ENCODE data around the gene NAT10.
A peak's percentile ranks its signal among the peaks of the same experiment; 100 is the strongest.

The NAT10 gene

DNA sequence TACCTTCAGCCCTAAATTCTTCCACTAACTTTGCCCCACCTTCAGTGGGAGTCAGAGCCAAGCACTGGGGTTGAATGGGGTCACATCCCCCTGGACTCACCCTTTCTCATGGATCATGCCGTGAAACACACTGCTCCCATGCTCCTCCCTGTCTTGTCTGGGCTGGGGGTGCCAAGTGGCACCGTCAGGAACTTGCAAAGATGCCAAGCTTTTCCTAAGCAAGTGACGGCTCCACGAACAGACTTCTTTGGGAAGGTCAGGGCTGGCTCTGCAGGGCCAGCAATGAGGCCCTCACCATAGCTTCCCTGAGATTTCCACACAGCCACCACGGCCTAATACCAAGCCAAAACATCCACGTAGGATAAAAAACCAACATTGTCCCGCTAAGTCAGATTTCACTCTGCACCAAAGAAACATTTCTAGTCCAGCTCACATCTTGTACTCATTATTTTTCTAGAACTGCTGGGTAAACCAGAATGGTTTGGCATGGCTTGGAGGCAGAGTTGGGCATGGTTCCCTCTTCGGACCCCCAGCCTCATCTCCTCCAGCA, 76.5 kb downstream of the NAT10 start:
- Histone ChIP-seq H3K27ac (ENCODE audit: low read depth, low read length) (no peak overlapping the region), H3K4me3 (ENCODE audit: low read depth, low read length) (no peak overlapping the region), H3K36me3 (ENCODE audit: control insufficient read depth, insufficient read depth, low read length) (no peaks in the 10 kb centered on the region), H3K4me1 (ENCODE audit: control insufficient read depth, insufficient read depth, low read length) (peaks cover 13% of the 10 kb centered on the region), H3K9me3 (ENCODE audit: control insufficient read depth, insufficient read depth, low read length) (no peaks in the 10 kb centered on the region), H3K27me3 (ENCODE audit: control insufficient read depth, insufficient read depth, low read length) (no peaks in the 10 kb centered on the region), H3K9ac (ENCODE audit: low read depth, low read length) (no peak overlapping the region)

GRCh38 chr11:34182425-34182824, 77.0 kb downstream of the NAT10 start:
- H3K9ac ChIP-seq (ENCODE audit: low read depth, low read length) = no peak overlapping the region
- H3K4me3 ChIP-seq (ENCODE audit: low read depth, low read length) = no peak overlapping the region
- no peak overlapping the region for H3K27ac ChIP-seq (ENCODE audit: low read depth, low read length)
- H3K4me1 ChIP-seq (ENCODE audit: control insufficient read depth, insufficient read depth, low read length) = peaks cover 17% of the 10 kb centered on the region
- H3K9me3 ChIP-seq (ENCODE audit: control insufficient read depth, insufficient read depth, low read length) = no peaks in the 10 kb centered on the region
- H3K36me3 ChIP-seq (ENCODE audit: control insufficient read depth, insufficient read depth, low read length) = no peaks in the 10 kb centered on the region
- H3K27me3 ChIP-seq (ENCODE audit: control insufficient read depth, insufficient read depth, low read length) = no peaks in the 10 kb centered on the region

GRCh38 chr11:34182921-34183685, 77.7 kb downstream of the NAT10 start:
- no peaks in the 10 kb centered on the region for H3K27me3 ChIP-seq (ENCODE audit: control insufficient read depth, insufficient read depth, low read length)
- peaks cover 19% of the 10 kb centered on the region for H3K4me1 ChIP-seq (ENCODE audit: control insufficient read depth, insufficient read depth, low read length)
- no peak overlapping the region for H3K4me3 ChIP-seq (ENCODE audit: low read depth, low read length)
- no peak overlapping the region for H3K9ac ChIP-seq (ENCODE audit: low read depth, low read length)
- no peak overlapping the region for H3K27ac ChIP-seq (ENCODE audit: low read depth, low read length)
- H3K9me3 ChIP-seq (ENCODE audit: control insufficient read depth, insufficient read depth, low read length) = no peaks in the 10 kb centered on the region
- no peaks in the 10 kb centered on the region for H3K36me3 ChIP-seq (ENCODE audit: control insufficient read depth, insufficient read depth, low read length)

- Histone ChIP-seq H3K9ac (ENCODE audit: low read depth, low read length) (no peak overlapping the region), H3K36me3 (ENCODE audit: control insufficient read depth, insufficient read depth, low read length) (no peaks in the 10 kb centered on the region), H3K27me3 (ENCODE audit: control insufficient read depth, insufficient read depth, low read length) (no peaks in the 10 kb centered on the region), H3K4me3 (ENCODE audit: low read depth, low read length) (no peak overlapping the region), H3K9me3 (ENCODE audit: control insufficient read depth, insufficient read depth, low read length) (no peaks in the 10 kb centered on the region), H3K27ac (ENCODE audit: low read depth, low read length) (no peak overlapping the region), H3K4me1 (ENCODE audit: control insufficient read depth, insufficient read depth, low read length) (peaks cover 27% of the 10 kb centered on the region)
Measured at GRCh38 chr11:34183848-34184391, 78.5 kb downstream of the NAT10 start.

- Histone ChIP-seq H3K27ac (ENCODE audit: low read depth, low read length) (no peak overlapping the region), H3K36me3 (ENCODE audit: control insufficient read depth, insufficient read depth, low read length) (no peaks in the 10 kb centered on the region), H3K9ac (ENCODE audit: low read depth, low read length) (no peak overlapping the region), H3K27me3 (ENCODE audit: control insufficient read depth, insufficient read depth, low read length) (no peaks in the 10 kb centered on the region), H3K9me3 (ENCODE audit: control insufficient read depth, insufficient read depth, low read length) (no peaks in the 10 kb centered on the region), H3K4me3 (ENCODE audit: low read depth, low read length) (no peak overlapping the region), H3K4me1 (ENCODE audit: control insufficient read depth, insufficient read depth, low read length) (peaks cover 29% of the 10 kb centered on the region)
Measured at GRCh38 chr11:34184505-34185015, 79.1 kb downstream of the NAT10 start.

DNA sequence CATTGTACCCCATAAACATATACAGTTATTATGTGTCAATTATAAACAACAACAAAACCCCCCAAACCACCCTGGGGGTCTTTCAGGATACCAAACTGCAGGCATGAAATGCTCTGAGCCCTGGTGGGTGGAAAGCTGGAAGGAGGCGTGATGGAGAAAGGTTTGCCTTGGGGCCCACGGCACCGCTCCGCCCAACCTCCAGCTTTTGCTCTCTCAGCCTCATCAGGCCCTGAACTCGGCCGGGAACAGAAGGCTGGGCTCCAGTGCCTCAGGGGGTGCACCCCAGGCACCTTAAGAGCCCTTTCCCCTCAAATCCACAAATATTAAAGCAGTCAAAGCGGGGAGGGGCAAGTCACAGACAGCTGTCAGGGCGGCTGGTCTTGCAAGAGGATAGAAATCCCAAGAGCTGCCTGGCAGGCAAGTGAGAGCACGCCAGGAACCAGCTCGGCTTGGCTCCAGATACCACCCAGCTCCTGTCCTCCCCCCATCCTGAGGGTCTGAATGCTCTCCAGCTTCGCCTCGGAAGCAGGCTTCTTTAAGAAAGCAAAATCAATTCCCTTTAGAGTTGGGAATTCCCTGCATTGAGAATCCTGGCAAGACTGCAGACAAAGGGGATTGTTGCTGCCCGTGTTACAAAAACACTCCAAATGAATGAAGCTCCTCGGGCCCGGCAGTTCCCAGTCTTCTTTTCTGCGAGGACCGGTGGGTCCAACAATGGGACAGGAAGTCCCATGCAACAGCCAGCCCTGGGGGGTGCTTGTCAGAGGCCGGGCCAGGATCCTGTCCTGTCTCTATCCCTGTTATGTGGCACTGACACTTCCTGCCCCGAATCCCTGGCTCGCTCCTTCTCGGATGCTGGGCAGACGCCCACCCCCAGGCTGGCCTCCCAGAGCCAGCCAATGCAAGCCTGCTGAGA, 80.8 kb downstream of the NAT10 start:
- Histone ChIP-seq H3K27me3 (ENCODE audit: control insufficient read depth, insufficient read depth, low read length) (no peaks in the 10 kb centered on the region), H3K9me3 (ENCODE audit: control insufficient read depth, insufficient read depth, low read length) (no peaks in the 10 kb centered on the region), H3K9ac (ENCODE audit: low read depth, low read length) (no peak overlapping the region), H3K27ac (ENCODE audit: low read depth, low read length) (peak overlapping the region; percentile 73), H3K4me1 (ENCODE audit: control insufficient read depth, insufficient read depth, low read length) (peaks cover 29% of the 10 kb centered on the region), H3K4me3 (ENCODE audit: low read depth, low read length) (no peak overlapping the region), H3K36me3 (ENCODE audit: control insufficient read depth, insufficient read depth, low read length) (no peaks in the 10 kb centered on the region)

- H3K9me3 ChIP-seq (ENCODE audit: control insufficient read depth, insufficient read depth, low read length) = no peaks in the 10 kb centered on the region
- no peaks in the 10 kb centered on the region for H3K36me3 ChIP-seq (ENCODE audit: control insufficient read depth, insufficient read depth, low read length)
- H3K27ac ChIP-seq (ENCODE audit: low read depth, low read length) = no peak overlapping the region
- H3K9ac ChIP-seq (ENCODE audit: low read depth, low read length) = no peak overlapping the region
- H3K27me3 ChIP-seq (ENCODE audit: control insufficient read depth, insufficient read depth, low read length) = no peaks in the 10 kb centered on the region
- no peak overlapping the region for H3K4me3 ChIP-seq (ENCODE audit: low read depth, low read length)
- peaks cover 38% of the 10 kb centered on the region for H3K4me1 ChIP-seq (ENCODE audit: control insufficient read depth, insufficient read depth, low read length)
Measured at GRCh38 chr11:34188181-34188580, 82.8 kb downstream of the NAT10 start.

DNA sequence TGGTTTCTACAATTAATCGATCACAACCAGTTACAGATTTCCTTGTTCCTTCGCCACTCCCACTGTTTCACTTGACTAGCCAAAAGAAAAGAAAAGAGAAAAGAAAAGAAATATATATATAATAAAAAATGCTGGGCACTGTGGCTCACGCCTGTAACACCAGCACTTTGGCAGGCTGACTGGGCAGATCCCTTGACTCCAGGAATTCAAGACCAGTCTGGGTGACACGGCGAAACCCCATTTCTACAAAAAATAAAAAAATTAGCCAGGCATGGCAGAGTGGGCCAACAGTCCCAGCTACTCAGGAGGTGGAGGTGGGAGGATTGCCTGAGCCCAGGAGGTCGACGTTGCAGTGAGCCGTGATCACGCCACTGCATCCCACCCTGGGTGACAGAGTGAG, 83.8 kb downstream of the NAT10 start:
- Histone ChIP-seq H3K4me3 (ENCODE audit: low read depth, low read length) (no peak overlapping the region), H3K4me1 (ENCODE audit: control insufficient read depth, insufficient read depth, low read length) (peaks cover 45% of the 10 kb centered on the region), H3K9me3 (ENCODE audit: control insufficient read depth, insufficient read depth, low read length) (no peaks in the 10 kb centered on the region), H3K36me3 (ENCODE audit: control insufficient read depth, insufficient read depth, low read length) (no peaks in the 10 kb centered on the region), H3K27ac (ENCODE audit: low read depth, low read length) (no peak overlapping the region), H3K9ac (ENCODE audit: low read depth, low read length) (no peak overlapping the region), H3K27me3 (ENCODE audit: control insufficient read depth, insufficient read depth, low read length) (no peaks in the 10 kb centered on the region)

GRCh38 chr11:34190192-34191139, 85.0 kb downstream of the NAT10 start:
- Histone ChIP-seq H3K9me3 (ENCODE audit: control insufficient read depth, insufficient read depth, low read length) (no peaks in the 10 kb centered on the region), H3K27ac (ENCODE audit: low read depth, low read length) (no peak overlapping the region), H3K4me1 (ENCODE audit: control insufficient read depth, insufficient read depth, low read length) (peaks cover 55% of the 10 kb centered on the region), H3K27me3 (ENCODE audit: control insufficient read depth, insufficient read depth, low read length) (no peaks in the 10 kb centered on the region), H3K4me3 (ENCODE audit: low read depth, low read length) (no peak overlapping the region), H3K36me3 (ENCODE audit: control insufficient read depth, insufficient read depth, low read length) (no peaks in the 10 kb centered on the region), H3K9ac (ENCODE audit: low read depth, low read length) (no peak overlapping the region)

DNA sequence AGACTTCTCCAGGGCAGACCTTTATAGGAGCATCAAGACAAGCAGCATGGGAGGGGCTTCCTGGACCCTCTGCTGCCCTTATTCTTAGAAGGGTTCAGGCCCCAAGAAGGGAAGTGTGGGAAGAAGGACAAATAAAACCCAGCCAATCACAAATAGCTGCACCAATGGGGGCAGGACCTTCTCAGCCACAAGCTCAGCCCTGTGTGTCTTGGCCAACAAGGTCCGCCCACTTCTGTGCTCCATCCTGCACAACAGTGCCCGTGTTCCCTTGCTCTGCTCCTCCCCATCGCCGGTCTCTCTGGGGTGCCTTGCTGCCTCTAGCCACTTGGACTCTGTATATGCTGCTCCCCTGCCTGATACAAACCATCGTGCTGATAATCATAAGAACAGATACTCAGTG, 86.1 kb downstream of the NAT10 start:
- no peaks in the 10 kb centered on the region for H3K27me3 ChIP-seq (ENCODE audit: control insufficient read depth, insufficient read depth, low read length)
- H3K9ac ChIP-seq (ENCODE audit: low read depth, low read length) = no peak overlapping the region
- no peak overlapping the region for H3K27ac ChIP-seq (ENCODE audit: low read depth, low read length)
- H3K9me3 ChIP-seq (ENCODE audit: control insufficient read depth, insufficient read depth, low read length) = no peaks in the 10 kb centered on the region
- peaks cover 46% of the 10 kb centered on the region for H3K4me1 ChIP-seq (ENCODE audit: control insufficient read depth, insufficient read depth, low read length)
- no peaks in the 10 kb centered on the region for H3K36me3 ChIP-seq (ENCODE audit: control insufficient read depth, insufficient read depth, low read length)
- no peak overlapping the region for H3K4me3 ChIP-seq (ENCODE audit: low read depth, low read length)

Data from HUES48 (cell line).